ENCODE data around the gene OTX2.

Gene OTX2

DNA sequence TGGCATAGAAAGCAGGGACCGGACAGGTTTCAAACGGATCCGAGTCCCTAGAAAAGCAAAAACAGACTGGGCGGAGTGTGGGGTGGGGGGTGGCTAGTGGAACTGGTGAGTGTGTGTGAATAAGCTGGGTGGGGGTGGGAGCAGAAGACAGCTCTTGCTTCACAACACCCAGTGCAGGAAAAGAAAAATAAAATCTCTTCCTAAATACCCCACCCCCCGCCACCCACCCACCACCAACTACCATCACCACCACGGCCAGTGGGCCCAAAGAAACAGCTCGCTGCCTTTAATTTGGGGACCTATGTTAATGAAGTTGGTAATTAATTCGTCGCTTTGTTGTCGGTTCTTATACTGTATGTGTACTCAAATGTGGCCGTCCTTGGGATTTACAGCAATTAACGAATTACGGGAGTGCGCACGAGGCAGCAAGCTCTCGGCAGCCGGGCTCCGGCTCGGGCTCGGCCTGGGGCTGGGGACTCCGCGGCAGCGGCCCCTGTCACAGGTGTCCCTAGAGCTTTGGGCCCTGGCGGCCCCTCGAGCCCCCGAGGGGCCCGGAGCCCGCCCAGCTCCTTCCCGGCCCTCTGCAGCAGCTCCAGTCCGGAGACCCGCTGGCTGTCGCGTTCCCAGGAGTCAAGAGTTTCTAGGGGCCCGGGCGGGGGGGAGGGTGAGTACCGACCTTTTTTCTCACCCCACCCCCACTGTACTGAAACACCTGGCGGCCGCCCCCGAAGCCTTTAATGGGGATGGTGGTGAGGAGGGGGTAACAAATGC is 1.5 kb upstream of the OTX2 start:
- DNase-seq: no peak

DNA sequence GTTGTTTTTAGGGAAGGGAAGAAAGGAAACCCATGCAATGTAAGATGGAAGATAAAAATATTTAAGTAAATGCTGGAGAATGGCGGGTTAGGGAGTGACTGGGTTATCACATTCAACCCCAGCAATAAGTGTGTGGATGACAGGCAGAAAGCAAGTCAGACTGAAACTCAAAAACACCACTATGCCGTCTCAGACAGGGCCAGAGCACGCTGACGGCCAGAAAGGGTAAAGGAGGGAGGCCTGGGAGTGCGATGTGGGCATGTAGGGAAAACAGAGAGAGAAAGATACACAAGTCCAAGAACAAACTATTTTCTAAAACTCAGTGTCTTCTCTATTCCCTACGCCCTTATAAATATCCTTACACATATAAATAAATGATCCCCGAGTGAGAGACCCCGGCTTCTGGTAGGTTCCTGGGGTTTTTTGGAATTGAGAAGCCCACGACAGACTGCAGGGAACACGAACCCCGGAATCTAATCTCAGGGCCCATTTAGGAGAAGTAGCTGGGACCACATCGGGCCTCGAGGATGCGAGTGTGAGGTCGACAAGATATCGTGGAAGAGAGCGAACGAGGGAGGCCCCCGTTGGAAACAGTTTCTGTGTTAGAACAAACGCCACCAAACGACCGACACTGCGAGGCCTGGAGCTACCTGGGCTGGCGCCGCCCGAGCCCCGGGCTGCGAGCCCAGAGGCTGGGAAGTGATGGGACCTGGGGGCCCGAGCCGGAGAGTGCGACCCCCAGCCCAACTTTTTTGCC is 735 bp upstream of the OTX2 start:
- DNase-seq: no peak

DNA sequence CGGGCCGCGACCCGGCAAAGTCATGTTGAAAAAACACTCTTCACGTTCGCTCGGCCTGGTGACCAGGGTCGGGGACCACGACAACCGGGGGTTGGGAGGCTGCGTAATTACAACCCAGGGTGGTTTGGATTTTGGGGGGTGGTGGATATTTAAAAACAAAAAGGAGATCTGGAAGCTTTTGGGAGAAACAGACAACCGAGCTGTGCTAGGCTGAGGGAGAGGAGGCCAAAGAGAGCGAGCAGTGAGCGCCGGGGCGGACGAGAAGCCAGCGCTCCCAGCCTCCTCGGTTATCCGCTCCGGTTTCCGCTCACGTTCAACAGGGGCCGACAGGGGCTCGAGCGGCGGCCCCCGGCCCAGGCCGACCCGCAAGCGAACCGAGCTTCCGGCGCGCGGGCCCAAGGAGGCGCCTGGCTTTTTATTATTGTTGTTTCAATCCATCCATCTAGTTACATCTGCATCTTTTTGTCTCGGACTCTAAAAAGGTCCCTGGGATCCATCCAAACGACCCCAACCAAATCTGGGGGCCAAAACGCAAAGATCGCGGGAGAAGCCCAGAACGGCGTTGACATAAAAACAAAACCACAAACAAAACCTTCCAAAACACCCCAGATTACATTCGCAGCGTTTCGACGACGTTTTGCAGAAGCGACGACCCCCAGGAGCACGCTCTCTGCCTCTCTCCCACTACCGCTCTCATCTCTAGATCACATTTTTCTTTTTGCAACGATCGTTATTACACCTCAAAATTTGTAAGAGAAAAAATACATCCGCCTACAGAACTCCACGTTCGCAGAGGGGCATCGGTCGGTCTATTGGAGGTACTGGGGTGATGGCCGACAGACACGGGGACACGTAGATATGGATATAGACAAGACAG is 771 bp downstream of the OTX2 start:
- DNase-seq: no peak

DNA sequence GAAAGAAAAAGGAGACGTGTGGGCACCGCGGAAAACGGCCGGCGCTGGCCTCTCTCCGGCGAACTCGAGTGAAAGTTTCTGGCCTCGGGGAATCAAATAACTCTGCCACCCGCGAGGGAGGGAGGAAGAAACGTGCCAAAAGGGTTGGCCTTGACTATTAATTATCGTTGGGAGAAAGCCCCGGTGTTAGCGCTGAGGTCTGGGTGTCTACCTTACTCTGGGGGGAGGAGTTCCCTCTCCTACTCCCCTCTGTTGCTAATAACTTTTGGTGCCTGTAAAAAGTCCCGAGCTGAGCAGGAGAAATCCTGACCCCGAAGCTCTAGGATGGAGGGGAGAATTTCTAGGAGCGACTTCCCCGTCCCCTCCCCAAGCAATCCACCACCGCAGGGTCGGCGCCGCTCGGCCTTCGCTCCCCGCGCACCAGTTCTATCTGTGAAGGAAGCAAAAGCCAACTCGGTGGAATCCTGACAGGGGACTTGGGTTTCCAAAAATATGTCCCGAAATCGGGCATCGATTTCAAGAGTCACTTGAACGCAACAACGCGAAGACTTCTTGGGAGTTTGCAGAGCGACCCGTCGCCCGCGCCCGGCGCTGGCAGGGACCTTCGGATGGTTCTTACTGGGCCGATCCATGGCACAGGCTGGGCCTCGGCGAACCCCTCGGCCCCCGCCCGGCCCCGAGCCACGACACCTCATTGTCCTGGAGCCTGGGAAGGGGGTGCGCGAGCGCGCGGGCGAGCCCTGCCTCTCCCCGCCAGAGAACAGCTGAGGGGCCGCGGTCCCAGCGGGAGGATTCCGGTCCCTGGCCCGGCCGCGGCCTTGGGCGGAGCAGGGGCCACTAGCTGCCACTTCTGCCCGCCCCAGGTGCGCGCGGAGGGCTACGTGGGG is 1.7 kb downstream of the OTX2 start:
- no peak for DNase-seq

DNA sequence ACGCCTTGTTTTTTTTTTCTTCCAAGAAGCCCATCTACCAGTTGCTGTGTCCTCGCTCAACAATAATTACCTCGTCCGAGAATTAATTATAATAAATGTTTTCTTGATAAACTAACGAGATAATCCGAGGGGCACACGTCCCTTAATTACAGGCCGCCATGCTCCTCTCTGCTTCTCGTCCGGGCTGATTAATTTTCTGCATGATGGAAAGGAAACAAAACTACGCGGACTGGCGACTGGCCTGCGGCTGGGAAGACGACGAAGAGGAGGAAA is 2.2 kb downstream of the OTX2 start:
- no peak for DNase-seq

DNA sequence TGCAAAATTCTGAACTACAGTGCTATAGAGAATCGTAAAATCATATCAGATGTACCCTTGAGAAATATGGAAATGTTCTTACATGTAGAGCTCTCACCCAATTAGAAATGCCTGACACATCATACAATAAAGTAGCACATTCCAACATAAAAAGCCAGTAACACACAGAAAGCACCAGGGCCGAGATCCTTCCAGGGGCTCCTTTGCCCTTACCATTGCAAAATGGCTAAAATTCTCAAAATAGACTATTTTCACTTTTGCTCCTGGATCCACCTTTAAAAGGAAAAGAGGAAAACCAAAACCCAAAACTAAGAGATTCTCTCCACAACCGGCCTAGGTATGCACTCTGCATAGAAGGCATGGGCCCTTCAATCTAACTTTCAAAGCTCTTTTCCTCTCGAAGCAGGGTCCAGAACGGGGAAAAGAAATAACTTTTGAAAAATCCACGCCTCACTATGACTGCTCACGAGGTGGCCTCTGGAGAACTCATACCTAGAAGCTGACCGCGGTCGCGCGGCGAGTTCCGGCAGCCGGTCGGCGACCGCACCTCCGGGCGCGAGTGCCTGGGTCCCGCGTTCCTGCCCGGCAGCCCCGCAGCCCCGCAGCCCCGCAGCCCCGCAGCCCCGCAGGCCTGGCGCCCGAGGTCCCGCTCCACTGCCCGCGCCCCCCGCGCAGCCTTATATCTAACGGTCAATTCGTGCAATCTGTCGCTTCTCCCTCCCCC is 2.7 kb downstream of the OTX2 start:
- no peak for DNase-seq

DNA sequence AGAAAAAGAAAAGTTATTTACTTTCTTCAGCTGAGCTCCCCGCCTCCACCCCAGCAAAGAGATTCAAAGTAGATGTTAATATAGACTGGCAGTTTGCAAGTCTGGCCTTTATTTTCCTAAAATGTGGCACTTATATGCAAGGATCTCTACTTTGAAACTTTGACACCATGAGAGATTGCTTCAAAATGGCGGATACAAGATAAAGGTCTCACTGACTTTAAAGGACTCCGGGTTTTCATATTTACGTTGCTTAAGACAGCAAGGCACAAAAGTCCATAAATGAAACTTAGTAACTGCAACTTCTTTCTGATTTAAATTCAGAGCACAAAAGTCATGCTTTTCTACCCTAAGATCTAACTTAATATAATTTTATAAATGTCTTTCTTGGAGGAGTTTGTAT is 3.5 kb downstream of the OTX2 start:
- no peak for DNase-seq

DNA sequence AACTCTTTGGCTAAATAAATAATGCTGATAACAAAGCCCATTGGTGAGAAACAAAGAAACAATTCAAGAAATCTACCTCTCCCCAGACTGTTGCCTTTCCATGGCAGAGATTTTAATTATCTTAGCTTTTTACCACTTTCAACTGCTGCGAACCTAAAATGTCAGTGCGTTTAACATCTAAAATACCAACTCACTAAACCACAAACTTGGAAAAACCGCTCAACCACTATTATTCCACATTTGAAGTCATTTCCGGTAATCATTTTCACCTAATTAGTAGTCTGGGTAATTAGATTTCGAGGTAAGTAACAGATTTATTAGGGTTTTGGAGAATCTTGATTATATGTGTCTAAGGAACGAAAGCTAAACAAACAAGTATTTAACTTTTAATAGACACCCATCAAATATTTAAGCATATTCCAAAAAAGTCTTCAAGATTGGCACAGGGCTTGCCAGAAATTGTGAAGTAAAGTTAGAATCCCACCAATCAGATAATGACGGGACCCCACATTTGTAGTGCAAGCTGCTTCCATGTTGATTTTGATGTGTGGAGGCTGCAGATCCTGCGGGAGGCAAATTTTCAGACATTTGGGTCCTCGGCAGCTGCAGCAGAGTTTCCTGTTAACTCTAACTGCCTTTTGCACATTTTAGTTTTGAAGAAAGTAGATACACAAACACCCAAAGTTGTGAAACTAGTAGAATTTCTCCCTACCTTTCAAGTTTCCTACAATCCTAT is 4.1 kb downstream of the OTX2 start:
- DNase-seq: no peak

DNA sequence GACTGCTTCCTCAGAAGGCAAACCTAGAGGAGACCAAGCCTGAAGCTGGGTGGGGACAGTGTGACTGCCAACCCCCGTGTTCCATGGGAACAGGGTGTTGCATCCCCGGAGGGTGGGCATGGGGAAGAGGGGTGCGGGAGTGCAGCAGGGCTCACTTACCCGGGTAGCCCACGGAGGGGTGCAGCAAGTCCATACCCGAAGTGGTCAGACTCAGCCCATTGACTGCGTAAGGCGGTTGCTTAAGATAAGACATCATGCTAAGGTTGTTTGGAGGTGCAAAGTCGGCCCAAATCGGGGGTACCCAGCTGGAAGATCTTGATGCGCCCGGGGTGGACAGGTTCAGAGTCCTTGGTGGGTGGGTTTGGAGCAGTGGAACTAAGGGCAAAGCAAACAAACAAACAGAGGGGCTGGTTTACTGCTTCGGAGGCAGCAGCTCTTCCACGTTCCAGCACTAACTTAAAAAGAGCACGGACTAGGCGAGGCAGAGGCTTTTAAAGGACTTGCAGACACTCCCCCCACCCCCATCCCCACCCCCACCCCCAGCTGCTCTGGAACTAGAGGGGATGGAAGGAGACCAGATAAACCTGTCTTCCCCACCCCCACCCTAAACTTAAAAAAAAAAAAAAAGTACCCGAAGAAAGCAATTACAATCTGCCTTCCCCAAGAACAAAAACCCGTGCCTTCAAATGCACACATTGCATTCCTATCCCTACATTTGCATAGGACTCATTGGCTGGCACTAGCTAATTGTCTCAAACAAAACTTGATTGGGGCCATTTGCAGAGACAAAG is 4.9 kb downstream of the OTX2 start:
- DNase-seq: no peak

DNA sequence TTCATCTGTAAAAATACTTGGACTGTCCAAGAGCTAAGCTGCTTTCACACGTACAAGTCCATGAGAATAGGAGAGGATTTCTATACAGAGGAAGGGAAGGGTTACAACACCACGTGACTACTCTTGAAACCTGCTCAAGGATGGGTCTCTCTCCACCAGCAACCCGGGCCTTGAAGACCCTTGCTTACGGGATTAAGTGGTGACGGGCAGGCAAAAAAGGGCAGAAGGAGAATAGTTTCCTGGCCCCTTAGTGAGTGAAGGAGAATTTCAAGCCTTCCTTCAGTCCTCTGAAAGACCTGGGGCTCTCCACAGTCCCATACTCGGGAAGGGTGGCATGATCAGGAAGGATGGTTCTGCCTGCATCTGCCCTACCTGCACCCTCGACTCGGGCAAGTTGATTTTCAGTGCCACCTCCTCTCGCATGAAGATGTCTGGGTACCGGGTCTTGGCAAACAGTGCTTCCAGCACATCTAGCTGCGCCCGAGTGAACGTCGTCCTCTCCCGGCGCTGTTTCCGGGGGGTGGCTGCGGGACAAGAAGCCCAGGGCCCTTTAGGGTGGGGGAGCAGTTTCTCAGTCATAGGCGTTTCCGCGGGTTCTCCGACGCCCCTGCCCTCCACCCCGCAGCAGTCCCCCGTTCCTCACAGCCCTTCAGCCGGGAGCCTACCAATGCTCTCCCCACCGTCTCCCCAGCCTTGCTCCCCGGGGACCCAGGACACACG is 6.3 kb downstream of the OTX2 start:
- DNase-seq: no peak

DNA sequence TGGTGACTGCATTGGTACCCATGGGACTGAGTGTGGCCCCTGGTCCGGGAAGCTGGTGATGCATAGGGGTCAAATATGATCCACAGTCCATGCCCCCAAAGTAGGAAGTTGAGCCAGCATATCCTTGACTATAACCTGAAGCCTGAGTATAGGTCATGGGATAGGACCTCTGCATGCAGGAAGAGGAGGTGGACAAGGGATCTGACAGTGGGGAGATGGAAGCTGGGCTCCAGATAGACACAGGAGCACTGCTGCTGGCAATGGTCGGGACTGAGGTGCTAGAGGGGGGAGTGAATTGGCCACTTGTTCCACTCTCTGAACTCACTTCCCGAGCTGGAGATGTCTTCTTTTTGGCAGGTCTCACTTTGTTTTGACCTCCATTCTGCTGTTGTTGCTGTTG is 8.4 kb downstream of the OTX2 start:
- DNase-seq: no peak

DNA sequence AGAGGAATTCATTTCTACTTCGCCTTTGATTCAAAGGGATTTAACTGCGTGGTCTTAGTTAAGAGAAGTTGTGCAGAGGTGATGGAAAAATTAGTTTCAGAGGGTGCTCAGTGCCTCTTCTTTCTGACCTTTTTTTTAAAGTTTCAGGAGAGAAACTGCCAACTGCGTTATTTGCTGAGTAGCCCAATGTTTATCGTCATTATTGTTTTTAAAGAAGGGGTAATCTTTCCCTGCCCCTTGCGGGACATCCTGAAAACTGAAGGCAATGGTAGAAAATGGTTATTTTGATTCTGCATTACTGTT is 11.0 kb downstream of the OTX2 start:
- DNase-seq: no peak

DNA sequence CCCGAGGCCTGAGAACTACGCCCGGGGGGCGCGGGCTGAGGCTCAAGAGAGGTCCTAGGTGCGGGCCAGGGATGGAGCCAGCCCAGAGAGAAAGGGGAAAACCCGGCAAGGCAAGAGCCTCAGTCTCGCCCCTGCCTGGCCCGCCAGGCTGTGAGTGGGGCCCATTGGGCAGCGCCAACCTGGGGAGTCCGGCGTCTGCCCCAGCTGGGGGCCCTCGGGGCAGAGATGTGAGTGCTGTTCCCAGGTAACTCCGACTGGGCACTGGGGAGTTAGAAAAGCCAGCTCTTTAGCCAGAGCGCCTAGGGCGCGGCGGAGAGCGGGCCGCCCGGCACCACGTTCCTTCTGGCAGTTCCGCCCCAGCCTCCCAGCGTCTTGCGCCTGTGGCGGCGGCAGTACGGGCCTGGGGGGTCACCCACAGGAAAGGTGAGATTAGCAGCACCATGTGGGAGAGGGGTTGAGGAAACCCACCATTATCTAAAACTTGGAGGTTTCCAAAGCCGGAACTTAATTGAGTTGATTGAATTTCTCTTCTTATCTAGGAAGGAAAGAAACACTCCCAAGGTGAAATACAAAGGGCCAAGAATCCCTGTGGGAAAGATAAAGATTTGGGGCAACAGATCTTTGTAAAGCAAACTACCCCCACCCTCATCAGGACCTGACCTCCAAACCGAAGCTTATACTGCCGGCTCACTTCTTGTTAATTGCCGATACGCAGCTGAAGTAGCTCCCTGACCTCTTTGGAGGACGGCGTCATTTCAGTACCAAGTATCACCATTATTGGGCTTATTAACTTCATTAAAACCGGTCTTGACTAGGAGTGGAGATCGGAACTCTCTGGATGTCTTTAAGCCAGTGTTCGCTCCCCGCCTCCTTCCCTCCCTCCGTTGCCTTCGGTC is 11.6 kb downstream of the OTX2 start:
- no peak for DNase-seq

DNA sequence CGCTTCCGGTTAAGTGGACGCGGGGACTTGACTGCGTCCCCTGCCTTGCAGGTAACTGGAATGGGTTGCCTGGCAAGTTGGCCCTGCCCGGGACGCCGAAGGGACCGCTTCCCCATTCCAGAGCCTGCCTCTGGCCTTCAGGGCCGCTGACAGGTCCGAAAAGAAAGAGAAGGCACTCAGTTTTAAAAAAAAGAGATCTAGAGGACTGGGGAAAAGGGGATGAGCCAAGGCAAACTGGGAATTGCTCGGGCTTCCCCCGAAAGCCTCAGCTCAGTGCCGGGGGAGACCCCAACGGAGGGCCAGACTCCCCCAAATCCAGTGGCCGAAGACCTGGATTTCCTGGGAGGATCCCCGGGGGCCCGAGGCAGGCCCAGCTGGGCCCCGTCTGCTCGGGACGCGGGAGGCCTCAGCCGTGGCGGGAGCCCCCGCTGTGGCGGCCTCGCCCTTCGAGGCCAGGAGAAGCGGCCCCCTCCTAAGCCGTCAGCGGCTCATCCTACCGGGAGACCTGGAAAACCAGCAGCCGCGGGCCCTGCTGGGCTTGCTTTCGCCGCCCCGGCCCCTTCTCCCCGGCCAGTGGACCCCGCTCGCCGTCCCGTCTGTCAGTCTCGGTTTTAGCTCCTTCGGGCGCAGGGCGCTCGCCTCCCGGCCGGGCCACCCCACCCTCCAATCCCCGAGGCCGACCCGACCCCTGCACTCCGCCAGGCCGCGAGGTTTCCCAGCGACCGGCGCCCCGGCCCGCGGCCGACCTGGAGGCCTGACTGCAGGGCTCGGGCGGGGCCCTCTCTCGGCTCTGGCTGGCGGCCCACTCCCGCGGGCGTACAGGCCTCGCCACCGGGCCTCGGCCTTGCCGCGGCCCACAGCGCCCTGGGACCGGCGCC is 12.5 kb downstream of the OTX2 start:
- no peak for DNase-seq

DNA sequence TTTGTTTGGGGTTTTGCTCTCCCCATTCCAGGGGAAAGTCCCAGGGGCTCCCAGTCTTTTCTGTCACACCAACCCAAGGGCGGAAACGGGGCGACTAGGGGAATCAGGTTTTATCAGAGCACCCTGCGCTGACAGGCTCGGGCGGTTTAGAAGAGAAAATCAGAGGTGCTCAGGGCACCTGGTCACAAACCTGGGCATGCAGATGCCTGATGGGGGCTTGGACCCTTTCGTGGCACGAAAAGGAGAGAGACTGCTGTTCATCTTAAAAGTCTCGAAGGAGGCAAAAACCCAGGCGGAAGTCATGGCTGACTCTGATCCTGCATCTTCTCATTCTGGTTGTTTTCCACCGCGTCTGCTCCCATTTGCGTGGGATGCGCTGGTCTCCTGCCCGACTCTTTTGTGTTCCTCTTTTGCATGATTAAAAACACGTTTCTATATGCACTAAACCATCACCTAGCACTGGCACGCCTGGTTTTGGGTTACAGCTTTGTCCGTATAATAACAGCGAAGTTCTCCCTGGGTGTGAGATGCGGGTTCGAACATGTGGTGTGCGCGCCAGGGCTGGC is 13.2 kb downstream of the OTX2 start:
- DNase-seq: no peak

DNA sequence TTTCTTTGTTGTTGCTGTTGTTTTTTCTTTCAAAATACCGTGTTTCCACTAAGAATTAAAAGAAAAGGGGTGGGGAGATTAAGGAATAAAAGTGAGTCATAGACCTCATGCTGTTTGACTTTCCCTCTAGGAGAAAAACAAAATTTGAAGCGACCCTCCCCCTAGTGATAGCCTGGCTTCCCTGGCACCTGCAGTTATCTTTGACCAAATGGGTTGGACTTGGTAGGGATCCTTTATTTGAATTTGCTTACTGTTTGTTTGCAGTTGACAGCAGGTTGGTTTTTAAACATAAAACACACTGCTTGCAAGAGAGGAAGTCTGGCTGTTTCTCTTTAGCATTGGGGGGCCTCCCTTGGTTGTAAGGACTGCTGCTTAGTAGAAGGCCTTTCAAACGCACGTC is 14.0 kb downstream of the OTX2 start:
- no peak for DNase-seq

DNA sequence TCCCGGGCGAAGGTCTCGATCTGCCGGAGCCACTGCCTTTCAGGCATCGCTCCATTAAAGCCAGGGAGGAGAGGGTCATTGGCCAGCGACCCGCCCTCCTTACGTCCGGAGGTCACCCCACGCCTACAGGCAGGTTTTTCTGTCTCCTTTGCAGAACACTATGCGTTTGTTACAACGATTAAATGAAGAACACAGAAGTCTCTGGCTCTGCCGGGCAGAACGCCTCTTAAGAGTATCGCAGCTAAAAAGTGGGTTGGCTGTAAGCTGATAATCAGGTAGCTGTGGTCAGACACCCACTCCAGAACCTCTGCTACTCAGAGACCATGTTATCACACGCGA is 15.0 kb downstream of the OTX2 start:
- no peak for DNase-seq

All from AML-193 (cell line).